Measurements from ENCODE around the gene SEMA6A.

SEMA6A gene

GRCh38 chr5:116539222-116539621 lies 35.4 kb downstream of the SEMA6A start:
- Histone ChIP-seq H3K9me3 (ENCODE audit: low read length) (no peaks in the 10 kb centered on the region), H3K27ac (ENCODE audit: low read depth, low read length, poor library complexity, severe bottlenecking) (no peak overlapping the region), H3K9me2 (ENCODE audit: low read depth, low read length) (no peaks in the 10 kb centered on the region), H3K9ac (ENCODE audit: low read length) (no peak overlapping the region), H3K4me2 (ENCODE audit: low read length) (no peak overlapping the region), H3K4me1 (ENCODE audit: insufficient read depth, low read length, severe bottlenecking) (no peaks in the 10 kb centered on the region), H2AFZ (ENCODE audit: low read length) (no peak overlapping the region), H4K20me1 (ENCODE audit: insufficient read depth, low read length) (no peaks in the 10 kb centered on the region), H3K36me3 (ENCODE audit: insufficient read depth, low read length) (no peaks in the 10 kb centered on the region), H3K79me2 (ENCODE audit: insufficient read depth, low read length) (no peaks in the 10 kb centered on the region), H3K4me3 (ENCODE audit: low read depth, low read length, poor library complexity, severe bottlenecking) (no peak overlapping the region), H3F3A (ENCODE audit: insufficient read depth, low read length) (no peaks in the 10 kb centered on the region), H3K27me3 (ENCODE audit: insufficient read depth, low read length) (no peaks in the 10 kb centered on the region)
- no peak for TF ChIP-seq CTCF (IDR thresholded peaks at IDR 0.05; ENCODE audit: low read length)

- Histone ChIP-seq H3K4me3 (ENCODE audit: low read depth, low read length, poor library complexity, severe bottlenecking) (no peak overlapping the region), H3K4me2 (ENCODE audit: low read length) (no peak overlapping the region), H3K4me1 (ENCODE audit: insufficient read depth, low read length, severe bottlenecking) (no peaks in the 10 kb centered on the region), H3F3A (ENCODE audit: insufficient read depth, low read length) (no peaks in the 10 kb centered on the region), H3K79me2 (ENCODE audit: insufficient read depth, low read length) (no peaks in the 10 kb centered on the region), H3K36me3 (ENCODE audit: insufficient read depth, low read length) (no peaks in the 10 kb centered on the region), H3K27me3 (ENCODE audit: insufficient read depth, low read length) (no peaks in the 10 kb centered on the region), H2AFZ (ENCODE audit: low read length) (no peak overlapping the region), H3K9ac (ENCODE audit: low read length) (no peak overlapping the region), H3K9me3 (ENCODE audit: low read length) (no peaks in the 10 kb centered on the region), H3K9me2 (ENCODE audit: low read depth, low read length) (no peaks in the 10 kb centered on the region), H3K27ac (ENCODE audit: low read depth, low read length, poor library complexity, severe bottlenecking) (no peak overlapping the region), H4K20me1 (ENCODE audit: insufficient read depth, low read length) (no peaks in the 10 kb centered on the region)
- no peak for TF ChIP-seq EZH2 (IDR thresholded peaks at IDR 0.05; ENCODE audit: borderline replicate concordance, low read length)
- no peak for TF ChIP-seq CTCF (IDR thresholded peaks at IDR 0.05; ENCODE audit: low read length)
Measured at GRCh38 chr5:116536316-116537083, 38.1 kb downstream of the SEMA6A start.

GRCh38 chr5:116534964-116535651 lies 39.5 kb downstream of the SEMA6A start:
- H3K4me3 ChIP-seq (ENCODE audit: low read depth, low read length, poor library complexity, severe bottlenecking) = no peak overlapping the region
- no peaks in the 10 kb centered on the region for H3F3A ChIP-seq (ENCODE audit: insufficient read depth, low read length)
- no peaks in the 10 kb centered on the region for H3K4me1 ChIP-seq (ENCODE audit: insufficient read depth, low read length, severe bottlenecking)
- H3K36me3 ChIP-seq (ENCODE audit: insufficient read depth, low read length) = no peaks in the 10 kb centered on the region
- H3K27ac ChIP-seq (ENCODE audit: low read depth, low read length, poor library complexity, severe bottlenecking) = no peak overlapping the region
- TF ChIP-seq CTCF (IDR thresholded peaks at IDR 0.05; ENCODE audit: low read length) = no peak
- TF ChIP-seq EZH2 (IDR thresholded peaks at IDR 0.05; ENCODE audit: borderline replicate concordance, low read length) = no peak
- H2AFZ ChIP-seq (ENCODE audit: low read length) = no peak overlapping the region
- H3K27me3 ChIP-seq (ENCODE audit: insufficient read depth, low read length) = no peaks in the 10 kb centered on the region
- no peaks in the 10 kb centered on the region for H4K20me1 ChIP-seq (ENCODE audit: insufficient read depth, low read length)
- H3K79me2 ChIP-seq (ENCODE audit: insufficient read depth, low read length) = no peaks in the 10 kb centered on the region
- H3K9me3 ChIP-seq (ENCODE audit: low read length) = no peaks in the 10 kb centered on the region
- no peaks in the 10 kb centered on the region for H3K9me2 ChIP-seq (ENCODE audit: low read depth, low read length)
- no peak overlapping the region for H3K4me2 ChIP-seq (ENCODE audit: low read length)
- no peak overlapping the region for H3K9ac ChIP-seq (ENCODE audit: low read length)
